CD4-positive, alpha-beta T cell (primary cell): ENCODE data around the gene NCDN. TPM values are rescaled to one million over a fixed set of nuclear protein-coding genes. Genes with fewer than 3 reads are reported as not detected.

Experiments used
- ATAC-seq: fragments of 200-7000 bp; cut with Tn5 transposase; one replicate; pipeline ENCODE4 v1.10.0; 2022; ENCODE audit warnings: mild to moderate bottlenecking; ENCODE audit not compliant: poor library complexity
- CTCF ChIA-PET: fragments of 350-600 bp; sonication (Branson Sonifier 250); formaldehyde crosslinking; loops from one replicate; lab custom pipeline; 2021; ENCODE audit warnings: antibody characterized with exemption, inconsistent platforms; lab: Charles Lee
- POLR2A ChIA-PET: fragments of 350-600 bp; sonication (Branson Sonifier 250); formaldehyde crosslinking; loops from one replicate; lab custom pipeline; 2021; ENCODE audit warnings: antibody characterized with exemption, inconsistent platforms; lab: Charles Lee
- DNase-seq, 14 experiments: peaks; one replicate each; pipeline ENCODE4 v3.0.0-alpha.2; 2013 to 2020; ENCODE audit warnings: mixed read lengths in 2 of 14
- H3K27ac ChIP-seq, 2 donors: one replicate each; pipeline versions ENCODE4 v1.5.1 to v1.7.0; 2013; ENCODE audit warnings: low read length in 2 of 2, low read depth in 1 of 2, mild to moderate bottlenecking in 1 of 2
- H3K27me3 ChIP-seq, 2 experiments: 1 replicate in 1 of 2; 2 replicates in 1 of 2; pipeline versions ENCODE4 v1.6.1 to v1.7.0; 2013; ENCODE audit warnings: low read length in 2 of 2, control low read depth in 1 of 2, mild to moderate bottlenecking in 1 of 2, moderate library complexity in 1 of 2; ENCODE audit not compliant: insufficient read depth in 2 of 2, control insufficient read depth in 1 of 2
- H3K36me3 ChIP-seq: one replicate; pipeline ENCODE4 v1.6.1; 2013; ENCODE audit warnings: low read length, control low read depth; ENCODE audit not compliant: insufficient read depth
- H3K4me1 ChIP-seq: one replicate; pipeline ENCODE4 v1.6.1; 2013; ENCODE audit warnings: low read length, control low read depth; ENCODE audit not compliant: insufficient read depth
- H3K4me3 ChIP-seq: one replicate; pipeline ENCODE4 v1.5.1; 2013; ENCODE audit warnings: mild to moderate bottlenecking, low read length, moderate library complexity
- H3K9me3 ChIP-seq, 2 experiments: 1 replicate in 1 of 2; 2 replicates in 1 of 2; pipeline versions ENCODE4 v1.6.1 to v1.7.0; 2013; ENCODE audit warnings: low read length in 2 of 2, mild to moderate bottlenecking in 2 of 2, control low read depth in 1 of 2, moderate library complexity in 1 of 2; ENCODE audit not compliant: control insufficient read depth in 1 of 2, insufficient read depth in 1 of 2
- H3K27ac Mint-ChIP-seq: one replicate; pipeline ENCODE4 v1.8.0; 2020; ENCODE audit warnings: mixed read lengths
- H3K27me3 Mint-ChIP-seq: one replicate; pipeline ENCODE4 v1.8.0; 2021; ENCODE audit warnings: mixed read lengths
- H3K36me3 Mint-ChIP-seq: one replicate; pipeline ENCODE4 v1.8.0; 2021; ENCODE audit warnings: low read depth, mixed read lengths
- H3K4me1 Mint-ChIP-seq: one replicate; pipeline ENCODE4 v1.8.0; 2021; ENCODE audit warnings: low read depth, mixed read lengths
- H3K4me3 Mint-ChIP-seq: one replicate; pipeline ENCODE4 v1.8.0; 2020; ENCODE audit warnings: mild to moderate bottlenecking, mixed read lengths
- H3K9me3 Mint-ChIP-seq: one replicate; pipeline ENCODE4 v1.8.0; 2020; ENCODE audit warnings: mixed read lengths
- intact Hi-C, 2 experiments: fragments of 100-400 bp; cut with DNase I in 1 of 2; cut with micrococcal nuclease in 1 of 2; formaldehyde crosslinking; loops; one replicate each; pipeline versions ENCODE4 v1.15.1 to v1.9.0; 2023 to 2025; cut with DNase I, micrococcal nuclease
- total RNA-seq, 174 experiments: library from RNA in 2 of 174; stranded (reverse) in 2 of 174; gene quantifications; one replicate each; pipeline ENCODE4 v1.2.3 and lab custom pipeline; 2021 to 2026
- TF ChIP-seq, protein P1 (sequence below): fragments of 200-600 bp; IDR thresholded peaks from one replicate; pipeline ENCODE4 v1.8.0; 2022; ENCODE audit warnings: antibody characterized with exemption, mild to moderate bottlenecking

The NCDN gene
- total RNA-seq, 2 experiments from 2014 or later = 12.8 to 14.2 TPM

DNA sequence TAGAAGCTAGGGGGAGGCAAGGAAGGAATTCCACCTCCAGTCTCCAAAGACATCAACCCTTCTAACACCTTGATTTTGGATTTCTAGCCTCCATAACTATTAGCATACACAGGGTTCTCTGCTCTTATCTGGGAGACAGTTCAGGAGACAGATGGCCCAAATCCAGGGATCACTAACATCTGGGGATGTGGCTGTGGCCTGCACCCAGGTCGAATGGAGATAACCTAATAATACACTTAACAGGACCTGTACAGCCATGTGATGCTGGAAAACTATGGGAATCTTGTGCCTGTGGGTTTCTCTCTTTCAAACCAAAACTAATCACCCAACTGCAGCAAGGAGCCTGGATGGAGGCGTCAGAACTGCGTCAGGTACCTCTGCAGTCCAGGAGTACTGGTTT, 48.0 kb upstream of the NCDN start:
- CTCF ChIA-PET = no interaction called here
- intact Hi-C loops = loop anchor here in 1 of 2 experiments (5.0 kb wide), 1 partner anchor 57 kb away; no protein-coding TSS in a partner anchor
- Histone ChIP-seq H3K4me1 (peaks cover 41% of the 10 kb centered on the region), H3K9me3 (no peaks in the 10 kb centered on the region), H3K27ac (no peak overlapping the region), H3K4me3 (no peak overlapping the region), H3K27me3 (no peaks in the 10 kb centered on the region), H3K36me3 (no peaks in the 10 kb centered on the region)
- no peak for ATAC-seq
- POLR2A ChIA-PET = interaction anchor here (0.7 to 2.0 kb wide), 3 partner anchors 27 to 58 kb away, joined by 3 to 9 read pairs (median 5); no protein-coding TSS in a partner anchor
- Mint-ChIP-seq H3K36me3 (peaks cover 10% of the 10 kb centered on the region), H3K27me3 (no peaks in the 10 kb centered on the region), H3K9me3 (peaks cover 3% of the 10 kb centered on the region), H3K27ac (peak overlapping the region; percentile 88), H3K4me3 (no peak overlapping the region), H3K4me1 (peaks cover 71% of the 10 kb centered on the region)
- TF ChIP-seq, protein P1, sequence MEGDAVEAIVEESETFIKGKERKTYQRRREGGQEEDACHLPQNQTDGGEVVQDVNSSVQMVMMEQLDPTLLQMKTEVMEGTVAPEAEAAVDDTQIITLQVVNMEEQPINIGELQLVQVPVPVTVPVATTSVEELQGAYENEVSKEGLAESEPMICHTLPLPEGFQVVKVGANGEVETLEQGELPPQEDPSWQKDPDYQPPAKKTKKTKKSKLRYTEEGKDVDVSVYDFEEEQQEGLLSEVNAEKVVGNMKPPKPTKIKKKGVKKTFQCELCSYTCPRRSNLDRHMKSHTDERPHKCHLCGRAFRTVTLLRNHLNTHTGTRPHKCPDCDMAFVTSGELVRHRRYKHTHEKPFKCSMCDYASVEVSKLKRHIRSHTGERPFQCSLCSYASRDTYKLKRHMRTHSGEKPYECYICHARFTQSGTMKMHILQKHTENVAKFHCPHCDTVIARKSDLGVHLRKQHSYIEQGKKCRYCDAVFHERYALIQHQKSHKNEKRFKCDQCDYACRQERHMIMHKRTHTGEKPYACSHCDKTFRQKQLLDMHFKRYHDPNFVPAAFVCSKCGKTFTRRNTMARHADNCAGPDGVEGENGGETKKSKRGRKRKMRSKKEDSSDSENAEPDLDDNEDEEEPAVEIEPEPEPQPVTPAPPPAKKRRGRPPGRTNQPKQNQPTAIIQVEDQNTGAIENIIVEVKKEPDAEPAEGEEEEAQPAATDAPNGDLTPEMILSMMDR = no peak
- DNase-seq = no peak

GRCh38 chr1:35511305-35511704, 46.3 kb upstream of the NCDN start:
- Mint-ChIP-seq H3K4me1 (peaks cover 62% of the 10 kb centered on the region), H3K36me3 (peaks cover 26% of the 10 kb centered on the region), H3K27me3 (no peaks in the 10 kb centered on the region), H3K4me3 (no peak overlapping the region), H3K27ac (no peak overlapping the region), H3K9me3 (peaks cover 12% of the 10 kb centered on the region)
- Histone ChIP-seq H3K27ac (no peak overlapping the region), H3K9me3 (peaks cover 0 to 6% of the 10 kb centered on the region in 2 experiments), H3K27me3 (no peaks in the 10 kb centered on the region), H3K36me3 (no peaks in the 10 kb centered on the region), H3K4me3 (no peak overlapping the region), H3K4me1 (peaks cover 32% of the 10 kb centered on the region)
- ATAC-seq (no peak), DNase-seq (no peak)
- POLR2A ChIA-PET = interaction anchor here (1.1 kb wide), 1 partner anchor 28 kb away, joined by 4 read pairs; no protein-coding TSS in a partner anchor
- TF ChIP-seq, protein P1 = no peak
- CTCF ChIA-PET = interaction anchor here (1.1 to 1.3 kb wide), 2 partner anchors 54 to 60 kb away, joined by 3 to 4 read pairs; no protein-coding TSS in a partner anchor
- intact Hi-C loops = no loop called here

DNA sequence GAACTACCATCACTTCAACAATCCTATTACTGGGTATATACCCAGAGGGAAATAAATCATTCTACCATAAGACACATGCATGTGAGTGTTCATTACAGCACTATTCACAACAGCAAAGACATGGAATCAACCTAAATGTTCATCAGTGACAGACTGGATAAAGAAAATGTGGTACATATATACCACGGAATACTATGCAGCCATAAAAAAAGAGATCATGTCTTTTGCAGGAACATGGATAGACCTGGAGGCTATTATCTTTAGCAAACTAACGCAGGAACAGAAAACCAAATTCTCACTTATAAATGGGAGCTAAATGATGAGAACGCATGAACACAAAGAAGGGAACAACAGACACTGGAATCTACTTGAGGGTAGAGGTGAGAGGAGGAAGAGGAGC, 39.4 kb upstream of the NCDN start:
- no peak for DNase-seq
- Histone ChIP-seq H3K27me3 (no peaks in the 10 kb centered on the region), H3K4me1 (no peaks in the 10 kb centered on the region), H3K36me3 (no peaks in the 10 kb centered on the region), H3K9me3 (peaks cover 0 to 6% of the 10 kb centered on the region in 2 experiments), H3K27ac (no peak overlapping the region), H3K4me3 (no peak overlapping the region)
- Mint-ChIP-seq H3K4me1 (peaks cover 50% of the 10 kb centered on the region), H3K36me3 (peaks cover 65% of the 10 kb centered on the region), H3K9me3 (peaks cover 15% of the 10 kb centered on the region), H3K4me3 (no peak overlapping the region), H3K27me3 (no peaks in the 10 kb centered on the region), H3K27ac (no peak overlapping the region)
- POLR2A ChIA-PET = interaction anchor here (1.4 kb wide), 1 partner anchor 12 kb away, joined by 5 read pairs; no protein-coding TSS in a partner anchor
- intact Hi-C loops = no loop called here
- CTCF ChIA-PET = interaction anchor here (0.7 kb wide), 1 partner anchor 11 kb away, joined by 4 read pairs; no protein-coding TSS in a partner anchor
- TF ChIP-seq, protein P1 = no peak
- no peak for ATAC-seq
